GM23338 (cell line): Measurements from ENCODE around the gene ZBTB8B.

ENCODE experiments used
- CREB1 ChIP-seq: fragments of 250-450 bp; sonication (Bioruptor Pico); IDR thresholded peaks from 2 replicates; pipeline ENCODE4 v1.5.0; 2020; ENCODE audit warnings: low read depth, mild to moderate bottlenecking, moderate library complexity
- CTCF ChIP-seq, 2 experiments: fragments of 200-600 bp in 1 of 2; sonication (generic) in 1 of 2; conservative IDR thresholded peaks; 2 replicates each; pipeline versions ENCODE4 v1.5.1 to v1.6.1; 2016 to 2017; ENCODE audit warnings: antibody characterized with exemption in 2 of 2, low read depth in 2 of 2, mild to moderate bottlenecking in 2 of 2, moderate library complexity in 1 of 2
- ETS1 ChIP-seq: IDR thresholded peaks from 2 replicates; pipeline ENCODE4 v1.6.1; 2016; ENCODE audit warnings: antibody characterized with exemption
- EZH2 ChIP-seq: fragments of 200-600 bp; sonication (generic); IDR thresholded peaks from one replicate; pipeline ENCODE4 v1.8.0; 2017; ENCODE audit warnings: antibody characterized with exemption, mild to moderate bottlenecking, low read depth; ENCODE audit not compliant: unreplicated experiment
- EZH2phosphoT487 ChIP-seq: fragments of 200-600 bp; sonication (generic); IDR thresholded peaks from one replicate; pipeline ENCODE4 v1.8.1; 2018; ENCODE audit warnings: antibody characterized with exemption; ENCODE audit not compliant: unreplicated experiment
- JUNB ChIP-seq: IDR thresholded peaks from one replicate; pipeline ENCODE4 v1.6.1; 2016; ENCODE audit warnings: antibody characterized with exemption; ENCODE audit not compliant: unreplicated experiment
- NANOG ChIP-seq: IDR thresholded peaks from 2 replicates; pipeline ENCODE4 v1.6.1; 2016; ENCODE audit warnings: antibody characterized with exemption, borderline replicate concordance
- POLR2AphosphoS5 ChIP-seq: IDR thresholded peaks from 2 replicates; pipeline ENCODE4 v1.6.1; 2016; ENCODE audit warnings: antibody characterized with exemption, low read depth
- REST ChIP-seq: IDR thresholded peaks from one replicate; pipeline ENCODE4 v1.6.1; 2018; ENCODE audit warnings: antibody characterized with exemption; ENCODE audit not compliant: unreplicated experiment
- ZNF114 ChIP-seq: fragments of 250-450 bp; sonication (Bioruptor Pico); IDR thresholded peaks from 2 replicates; pipeline ENCODE4 v1.5.0; 2020; ENCODE audit warnings: mild to moderate bottlenecking, moderate library complexity

GRCh38 chr1:32421775-32422174, 43.1 kb upstream of the ZBTB8B start:
- TF ChIP-seq CTCF (conservative IDR thresholded peaks at IDR 0.05; ENCODE audit: low read depth in 2 of 2) (no peak), EZH2 (no peak), REST (no peak), POLR2AphosphoS5 (no peak), EZH2phosphoT487 (no peak), ETS1 (no peak), CREB1 (CRISPR knock-in tag) (no peak), NANOG (no peak), JUNB (no peak), ZNF114 (CRISPR knock-in tag) (no peak)
